Posterior cingulate gyrus (tissue), 11 donors: ENCODE results near the gene BEND2.

Experiments
- DNase-seq, 10 donors: peaks; one replicate each; pipeline versions ENCODE4 v3.0.0 to v3.0.0-alpha.2; 2020 to 2021; ENCODE audit warnings: mixed read lengths in 3 of 10
- intact Hi-C: fragments of 100-400 bp; cut with DNase I; formaldehyde crosslinking; loops from one replicate; pipeline ENCODE4 v1.15.1; 2023

BEND2 gene

DNA sequence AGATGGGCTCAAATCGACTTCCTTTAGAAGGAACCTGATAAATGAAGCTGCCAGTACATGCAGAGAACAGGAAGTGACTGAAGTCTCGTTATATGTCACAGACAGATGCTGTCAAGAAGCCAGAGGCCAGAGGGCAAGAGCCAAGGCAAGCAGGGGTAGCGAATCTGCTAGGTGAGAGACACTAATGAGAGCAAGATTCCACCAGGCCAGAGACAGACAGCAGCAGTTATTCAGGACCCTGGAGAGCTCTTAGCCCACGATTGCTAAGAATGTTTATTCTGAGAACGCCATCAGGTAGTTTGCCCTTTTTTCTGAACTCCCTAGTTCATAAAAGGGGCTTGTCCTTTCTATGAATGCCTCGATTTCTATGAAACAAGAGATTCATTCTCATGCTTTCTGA is 73.7 kb downstream of the BEND2 start:
- intact Hi-C loops: no loop called here
- DNase-seq: no peak

DNA sequence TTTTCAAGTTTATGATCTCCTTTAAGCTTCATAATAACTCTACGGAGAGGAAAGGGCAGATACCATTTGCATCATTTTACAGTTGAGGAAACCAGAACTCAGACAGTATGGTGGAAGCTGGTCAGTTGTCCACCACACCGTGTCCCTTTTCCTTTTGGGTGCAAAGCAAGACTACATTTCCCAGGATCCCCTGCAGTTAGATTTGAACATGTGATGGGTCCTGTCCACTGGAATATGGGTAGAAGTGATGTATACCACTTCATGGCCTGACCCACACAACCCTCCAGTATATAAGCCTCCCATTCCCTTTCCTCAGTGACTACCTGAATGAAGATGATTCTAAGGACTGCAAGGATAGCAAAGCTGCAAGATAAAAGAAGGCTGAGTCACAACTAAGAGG is 74.7 kb downstream of the BEND2 start:
- intact Hi-C loops: no loop called here
- no peak for DNase-seq

DNA sequence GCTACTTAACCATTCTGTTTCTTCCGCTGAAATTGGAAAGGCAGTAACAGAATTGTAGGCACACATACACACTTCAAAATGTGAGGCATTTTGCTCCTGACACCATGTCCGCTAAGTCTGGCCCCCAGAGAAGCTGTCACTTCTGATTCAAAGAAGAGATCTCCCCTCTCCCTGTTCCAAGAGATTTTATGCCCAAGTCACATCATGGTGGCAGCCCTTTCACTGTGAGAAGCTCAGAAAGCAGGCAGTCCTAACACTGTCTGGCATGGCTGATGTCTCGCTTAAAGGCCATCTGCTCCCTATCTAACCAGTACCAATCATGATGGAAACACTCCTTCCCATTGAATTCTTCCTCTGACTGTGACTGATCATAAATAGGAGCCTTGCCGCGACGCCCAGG is 83.9 kb downstream of the BEND2 start:
- intact Hi-C loops: no loop called here
- no peak for DNase-seq

DNA sequence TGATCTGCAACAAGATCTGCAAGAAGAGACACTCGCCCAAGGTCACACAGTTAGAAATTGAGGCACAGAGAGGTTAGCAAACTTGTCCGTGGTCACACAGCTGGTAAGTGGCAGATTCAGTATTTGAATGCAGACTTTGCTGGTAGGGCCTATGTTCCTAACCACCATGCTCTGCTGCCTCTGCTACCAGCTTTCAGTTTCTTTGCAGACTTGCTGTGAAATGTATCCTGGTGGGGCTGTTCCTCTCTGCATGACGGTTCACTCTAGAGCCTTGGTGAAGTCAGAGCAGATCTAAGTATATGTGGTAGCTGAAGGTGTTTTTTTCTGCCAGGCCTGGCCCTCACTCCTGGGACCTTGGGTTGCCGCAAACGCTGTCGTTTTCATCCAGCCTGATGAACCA is 87.1 kb downstream of the BEND2 start:
- intact Hi-C loops: no loop called here

DNA sequence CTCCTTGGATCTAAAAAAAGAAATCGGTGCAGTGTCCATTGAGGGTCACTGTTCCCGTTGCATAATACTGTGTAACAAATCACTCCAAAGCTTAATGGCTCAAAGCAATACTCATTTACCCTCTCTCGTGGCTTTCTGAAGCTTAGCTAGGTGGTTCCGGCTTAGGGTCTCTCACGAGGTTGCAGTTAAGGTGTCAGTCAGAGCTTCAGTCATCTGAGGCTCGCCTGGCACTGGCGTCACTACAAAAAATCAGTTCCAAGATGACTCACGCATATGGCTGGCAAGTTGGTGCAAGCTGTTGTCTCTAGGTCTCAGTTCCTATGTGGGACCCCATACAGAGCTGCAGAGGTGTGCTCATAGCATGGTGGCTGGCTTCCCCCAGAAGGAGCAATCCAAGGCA is 91.0 kb downstream of the BEND2 start:
- intact Hi-C loops: no loop called here
- DNase-seq: no peak

More for the DNA sequence above, 87.1 kb downstream of the BEND2 start:
- DNase-seq: no peak

DNA sequence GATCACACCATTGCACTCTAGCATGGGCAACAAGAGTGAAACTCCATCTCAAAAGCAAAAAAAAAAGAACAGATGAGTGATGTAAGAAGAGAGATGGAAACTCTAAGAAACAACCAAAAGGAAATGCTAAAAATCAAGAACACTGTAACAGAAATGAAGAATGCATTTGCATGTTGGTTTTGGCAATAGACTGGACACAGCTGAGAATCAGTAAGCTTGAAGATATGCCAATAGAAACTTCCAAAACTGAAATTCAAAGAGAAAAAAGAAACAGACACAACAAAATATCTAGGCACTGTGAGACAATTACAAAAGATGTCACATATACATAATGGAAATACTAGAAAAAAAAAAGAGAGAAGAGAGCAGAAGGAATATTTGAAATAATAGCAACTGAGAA is 93.7 kb downstream of the BEND2 start:
- DNase-seq: no peak
- intact Hi-C loops: no loop called here

DNA sequence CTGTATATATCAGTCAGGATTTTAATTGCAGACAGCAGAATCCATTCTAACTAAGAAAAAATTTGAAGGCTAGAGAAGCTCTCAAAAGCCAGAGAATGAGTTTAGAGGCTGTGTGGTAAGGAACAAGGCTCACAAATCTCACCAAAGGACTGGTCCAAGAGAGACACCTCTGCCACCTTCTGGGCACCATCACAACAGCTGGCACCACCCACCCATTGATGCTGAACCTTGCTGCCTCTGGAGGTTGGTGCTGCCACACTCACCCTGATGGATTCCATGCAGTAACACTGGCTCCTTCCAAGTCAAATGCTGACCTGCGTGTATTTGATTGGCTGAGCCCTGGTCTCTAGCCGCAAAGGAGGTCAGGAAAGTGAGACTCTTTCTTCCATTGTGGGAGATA is 100.8 kb downstream of the BEND2 start:
- intact Hi-C loops: no loop called here
- DNase-seq: no peak
